ENCODE results near the gene LINC00305. TPM values are rescaled to one million over a fixed set of nuclear protein-coding genes. Genes with fewer than 3 reads are reported as not detected.

Gene LINC00305
- total RNA-seq, 1 experiment from 2014 or later, result not detected

DNA sequence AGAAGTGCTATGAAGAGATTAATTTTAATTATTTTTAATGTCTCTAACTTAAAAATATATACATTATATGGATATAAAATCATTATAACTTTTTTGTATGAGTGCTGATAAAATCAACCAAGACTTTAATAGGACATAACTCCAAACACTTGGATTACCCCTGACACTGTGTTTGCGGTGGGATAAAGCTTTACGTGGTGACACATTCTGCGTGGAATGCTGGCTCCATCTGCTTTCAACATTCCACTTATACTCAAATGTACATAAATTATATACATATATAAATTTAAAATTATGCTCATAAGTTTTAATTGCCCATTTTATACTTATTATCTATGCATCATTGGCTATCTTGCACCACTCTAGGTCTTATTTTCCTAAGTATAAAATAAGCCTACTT lies 30.5 kb downstream of the LINC00305 start:
- Mint-ChIP-seq H3K4me3 (ENCODE audit: unreplicated experiment) (no peak overlapping the region), H3K27me3 (ENCODE audit: insufficient read depth, unreplicated experiment) (no peaks in the 10 kb centered on the region), H3K4me1 (ENCODE audit: low read depth, unreplicated experiment) (no peaks in the 10 kb centered on the region), H3K9me3 (ENCODE audit: unreplicated experiment) (no peaks in the 10 kb centered on the region), H3K36me3 (ENCODE audit: insufficient read depth, unreplicated experiment) (no peaks in the 10 kb centered on the region), H3K27ac (ENCODE audit: unreplicated experiment) (no peak overlapping the region)
- BruUV-seq (replicated peaks), result no TSS peak
- intact Hi-C loops (cut with micrococcal nuclease; ENCODE audit: unreplicated experiment), result no loop called here
- no peak for DNase-seq
- CTCF ChIA-PET, result no interaction called here
- no peaks in the 10 kb centered on the region for H3K36me3 ChIP-seq (ENCODE audit: control insufficient read depth, insufficient read depth, low read length)
- H3K4me1 ChIP-seq, result no peaks in the 10 kb centered on the region
- H3K27me3 ChIP-seq (replicated peaks; ENCODE audit: control insufficient read depth, insufficient read depth, low read length), result no peaks in the 10 kb centered on the region
- H3K4me3 ChIP-seq (ENCODE audit: low read depth, low read length), result no peak overlapping the region
- POLR2A ChIA-PET, result no interaction called here
- TF ChIP-seq, protein P1, sequence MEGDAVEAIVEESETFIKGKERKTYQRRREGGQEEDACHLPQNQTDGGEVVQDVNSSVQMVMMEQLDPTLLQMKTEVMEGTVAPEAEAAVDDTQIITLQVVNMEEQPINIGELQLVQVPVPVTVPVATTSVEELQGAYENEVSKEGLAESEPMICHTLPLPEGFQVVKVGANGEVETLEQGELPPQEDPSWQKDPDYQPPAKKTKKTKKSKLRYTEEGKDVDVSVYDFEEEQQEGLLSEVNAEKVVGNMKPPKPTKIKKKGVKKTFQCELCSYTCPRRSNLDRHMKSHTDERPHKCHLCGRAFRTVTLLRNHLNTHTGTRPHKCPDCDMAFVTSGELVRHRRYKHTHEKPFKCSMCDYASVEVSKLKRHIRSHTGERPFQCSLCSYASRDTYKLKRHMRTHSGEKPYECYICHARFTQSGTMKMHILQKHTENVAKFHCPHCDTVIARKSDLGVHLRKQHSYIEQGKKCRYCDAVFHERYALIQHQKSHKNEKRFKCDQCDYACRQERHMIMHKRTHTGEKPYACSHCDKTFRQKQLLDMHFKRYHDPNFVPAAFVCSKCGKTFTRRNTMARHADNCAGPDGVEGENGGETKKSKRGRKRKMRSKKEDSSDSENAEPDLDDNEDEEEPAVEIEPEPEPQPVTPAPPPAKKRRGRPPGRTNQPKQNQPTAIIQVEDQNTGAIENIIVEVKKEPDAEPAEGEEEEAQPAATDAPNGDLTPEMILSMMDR (IDR thresholded peaks at IDR 0.05; ENCODE audit: insufficient read depth in 1 of 2, low read depth in 1 of 2, low read length in 1 of 2, severe bottlenecking in 1 of 2, unreplicated experiment in 1 of 2), result no peak
- H3K9me3 ChIP-seq, result no peaks in the 10 kb centered on the region

DNA sequence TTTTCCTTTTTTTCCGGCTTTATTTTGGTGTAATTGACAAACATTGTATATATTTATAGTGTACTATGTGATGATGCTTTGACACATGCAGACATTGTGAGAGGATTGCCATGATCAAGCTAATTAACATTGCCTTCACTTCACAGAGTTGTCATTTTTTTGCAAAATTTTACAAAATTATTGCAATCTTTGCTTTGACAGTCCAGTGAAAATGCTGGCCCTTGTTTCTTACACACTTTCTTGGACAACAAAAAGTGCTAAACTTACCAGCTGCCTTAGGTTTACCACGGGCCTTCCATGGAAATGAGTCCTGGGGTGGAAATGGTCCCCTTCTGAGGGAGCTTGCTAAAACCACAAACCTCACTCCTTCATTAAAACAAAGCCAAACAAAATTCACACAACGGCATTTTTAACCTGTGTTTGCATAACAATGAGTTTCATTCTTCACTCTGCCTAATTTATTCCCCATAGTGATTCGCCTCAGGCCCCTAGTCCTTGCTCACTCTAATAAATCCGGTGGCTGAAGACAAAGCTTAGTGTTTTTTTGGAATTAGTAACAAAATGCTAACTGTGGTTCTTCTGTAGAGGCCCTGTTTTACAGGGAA lies 32.2 kb downstream of the LINC00305 start:
- Mint-ChIP-seq H3K36me3 (ENCODE audit: insufficient read depth, unreplicated experiment) (no peaks in the 10 kb centered on the region), H3K4me1 (ENCODE audit: low read depth, unreplicated experiment) (no peaks in the 10 kb centered on the region), H3K9me3 (ENCODE audit: unreplicated experiment) (no peaks in the 10 kb centered on the region), H3K4me3 (ENCODE audit: unreplicated experiment) (no peak overlapping the region), H3K27ac (ENCODE audit: unreplicated experiment) (no peak overlapping the region), H3K27me3 (ENCODE audit: insufficient read depth, unreplicated experiment) (no peaks in the 10 kb centered on the region)
- Histone ChIP-seq H3K27me3 (replicated peaks; ENCODE audit: control insufficient read depth, insufficient read depth, low read length) (no peaks in the 10 kb centered on the region), H3K36me3 (ENCODE audit: control insufficient read depth, insufficient read depth, low read length) (no peaks in the 10 kb centered on the region), H3K9me3 (no peaks in the 10 kb centered on the region), H3K4me1 (no peaks in the 10 kb centered on the region), H3K4me3 (ENCODE audit: low read depth, low read length) (no peak overlapping the region)
- ChIA-PET POLR2A (no interaction called here), CTCF (no interaction called here)
- no peak for DNase-seq
- BruUV-seq (replicated peaks), result no TSS peak
- intact Hi-C loops (cut with micrococcal nuclease; ENCODE audit: unreplicated experiment), result no loop called here
- TF ChIP-seq, protein P1 (IDR thresholded peaks at IDR 0.05; ENCODE audit: insufficient read depth in 1 of 2, low read depth in 1 of 2, low read length in 1 of 2, severe bottlenecking in 1 of 2, unreplicated experiment in 1 of 2), result no peak

DNA sequence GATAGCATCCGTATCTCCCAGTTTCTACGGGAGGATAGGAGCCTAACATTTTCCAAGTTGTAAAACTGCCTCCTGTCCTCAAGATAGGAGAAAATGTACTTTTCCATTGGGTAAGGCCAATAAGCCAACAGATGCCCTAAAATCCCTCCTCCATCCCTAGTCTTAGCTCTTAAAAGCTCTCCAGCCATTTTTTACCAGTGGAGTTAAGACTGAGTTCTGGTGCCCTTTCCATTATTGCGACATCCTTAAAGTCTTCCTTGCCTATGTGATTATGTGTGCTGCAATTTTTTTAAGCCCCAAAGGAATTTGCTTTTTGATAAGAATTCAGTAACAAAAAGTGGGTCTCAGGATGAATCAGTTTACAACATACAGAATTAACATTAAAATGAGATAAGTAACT lies 33.0 kb downstream of the LINC00305 start:
- no peaks in the 10 kb centered on the region for H3K4me1 ChIP-seq
- ChIA-PET POLR2A (no interaction called here), CTCF (no interaction called here)
- no peaks in the 10 kb centered on the region for H3K27me3 ChIP-seq (replicated peaks; ENCODE audit: control insufficient read depth, insufficient read depth, low read length)
- H3K36me3 ChIP-seq (ENCODE audit: control insufficient read depth, insufficient read depth, low read length), result no peaks in the 10 kb centered on the region
- Mint-ChIP-seq H3K27me3 (ENCODE audit: insufficient read depth, unreplicated experiment) (no peaks in the 10 kb centered on the region), H3K9me3 (ENCODE audit: unreplicated experiment) (no peaks in the 10 kb centered on the region), H3K27ac (ENCODE audit: unreplicated experiment) (no peak overlapping the region), H3K4me1 (ENCODE audit: low read depth, unreplicated experiment) (no peaks in the 10 kb centered on the region), H3K4me3 (ENCODE audit: unreplicated experiment) (no peak overlapping the region), H3K36me3 (ENCODE audit: insufficient read depth, unreplicated experiment) (no peaks in the 10 kb centered on the region)
- intact Hi-C loops (cut with micrococcal nuclease; ENCODE audit: unreplicated experiment), result no loop called here
- BruUV-seq (replicated peaks), result no TSS peak
- TF ChIP-seq, protein P1 (IDR thresholded peaks at IDR 0.05; ENCODE audit: insufficient read depth in 1 of 2, low read depth in 1 of 2, low read length in 1 of 2, severe bottlenecking in 1 of 2, unreplicated experiment in 1 of 2), result no peak
- no peak overlapping the region for H3K4me3 ChIP-seq (ENCODE audit: low read depth, low read length)
- no peak for DNase-seq
- no peaks in the 10 kb centered on the region for H3K9me3 ChIP-seq

All from Caco-2 (cell line).